HG02840 (cell line): ENCODE measurements around the gene SMG9.

ENCODE experiments used
- ATAC-seq: cut with Tn5 transposase; IDR thresholded peaks from one replicate; pipeline ENCODE4 v1.9.1; 2021; ENCODE audit warnings: mild to moderate bottlenecking, moderate library complexity, moderate number of reproducible peaks; ENCODE audit not compliant: unreplicated experiment, low FRiP score

Gene SMG9

DNA sequence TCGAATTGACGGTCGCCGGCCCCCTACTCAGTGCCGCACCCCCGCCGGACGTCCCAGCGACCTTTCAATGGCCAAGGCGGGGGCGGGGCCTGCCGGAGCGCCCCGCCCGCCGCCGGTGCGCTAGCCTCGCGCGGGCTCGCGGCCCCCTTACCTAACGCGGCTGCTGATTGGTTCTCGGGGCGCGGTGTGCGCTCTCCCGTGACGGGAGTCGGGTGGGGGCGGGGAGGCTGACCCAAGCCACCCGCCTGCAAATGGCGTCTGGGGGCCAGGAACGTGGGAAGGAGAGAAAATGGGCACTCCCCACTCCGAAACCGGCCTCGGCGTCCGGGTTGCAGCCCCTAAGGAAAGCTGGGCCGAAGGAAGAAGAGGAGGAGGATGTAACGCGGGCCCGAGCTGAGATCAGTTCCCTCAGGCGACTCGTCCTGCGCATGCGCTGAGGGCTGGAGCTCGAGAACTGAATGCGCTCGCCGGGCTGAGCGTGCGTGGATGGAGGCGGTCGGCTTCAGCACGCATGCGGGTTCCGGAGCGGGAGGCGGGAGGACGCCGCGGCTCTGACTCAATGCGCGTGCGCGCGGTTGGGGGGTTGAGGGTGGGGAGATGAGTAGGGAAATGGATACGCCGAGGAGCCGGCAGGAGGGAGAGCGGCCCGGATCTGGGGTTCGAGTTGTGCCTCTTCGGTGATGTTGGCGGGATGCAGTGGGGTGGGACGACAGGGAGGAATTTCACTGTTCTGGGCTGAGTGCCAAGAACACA is at the start of gene SMG9:
TSS of gene SMG9 (minus strand) at position 460 of the 753 bp plus-strand sequence. CDS start 4,221 bp downstream, outside the sequence.
- ATAC-seq, result peak; percentile 55

DNA sequence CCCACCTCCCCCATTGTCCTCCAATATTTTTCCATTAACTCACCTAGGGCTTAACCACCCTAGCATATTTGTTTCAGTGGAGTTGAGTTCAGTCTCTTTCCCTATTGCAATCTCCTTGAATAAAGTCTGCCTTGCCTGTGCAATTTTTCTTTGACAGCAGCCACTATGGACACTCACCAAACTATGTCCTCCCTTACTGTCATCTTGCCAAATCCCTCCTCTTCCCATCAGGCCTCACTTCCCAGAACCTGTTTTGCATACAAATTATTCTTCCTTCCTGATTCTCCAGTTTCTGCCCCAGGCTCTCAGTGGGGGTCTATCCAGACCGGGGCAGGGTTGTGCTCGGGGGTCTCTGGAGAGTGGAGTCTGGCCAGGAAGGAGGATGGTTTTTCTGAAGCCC is 49.7 kb upstream of the SMG9 start:
- no peak for ATAC-seq

DNA sequence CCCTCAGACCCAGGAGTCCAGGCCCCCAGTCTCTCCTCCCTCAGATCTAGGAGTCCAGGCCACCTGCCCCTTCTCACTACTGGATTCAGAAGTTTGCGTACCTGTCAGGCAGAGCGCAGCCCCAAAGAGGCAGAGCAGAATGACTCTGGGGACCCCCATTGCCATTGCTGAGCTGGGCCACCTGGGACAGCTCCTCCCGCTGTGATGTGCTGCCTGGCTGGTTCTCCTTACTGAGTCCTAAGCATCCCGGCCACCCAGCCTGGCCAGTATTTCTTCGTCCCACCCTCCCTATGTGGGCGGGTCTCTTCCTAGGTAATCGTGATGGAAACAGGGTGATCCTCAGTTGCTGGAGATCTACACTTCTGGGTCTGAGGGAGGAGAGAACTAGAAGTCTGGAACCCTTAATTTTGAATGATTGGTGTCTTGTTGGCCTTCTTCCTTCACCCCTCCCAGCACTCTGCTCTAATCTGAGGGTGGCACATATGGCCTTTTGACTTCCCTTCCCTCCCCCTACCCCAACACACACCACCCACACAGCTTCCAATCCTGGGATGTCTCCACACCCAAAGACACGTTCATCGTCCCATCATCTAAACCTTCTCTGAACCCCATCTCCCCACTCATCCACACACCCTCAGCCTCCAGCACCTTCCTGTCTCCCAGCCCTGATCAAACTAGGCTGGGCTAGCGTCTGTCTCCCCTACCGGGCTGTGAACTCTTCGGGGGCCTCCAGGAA is 47.6 kb upstream of the SMG9 start, which contains the start of gene LYPD5:
TSS of gene LYPD5 (minus strand) at position 232 of the 736 bp plus-strand sequence. CDS start at position 165, 67 bp downstream.
- no peak for ATAC-seq

DNA sequence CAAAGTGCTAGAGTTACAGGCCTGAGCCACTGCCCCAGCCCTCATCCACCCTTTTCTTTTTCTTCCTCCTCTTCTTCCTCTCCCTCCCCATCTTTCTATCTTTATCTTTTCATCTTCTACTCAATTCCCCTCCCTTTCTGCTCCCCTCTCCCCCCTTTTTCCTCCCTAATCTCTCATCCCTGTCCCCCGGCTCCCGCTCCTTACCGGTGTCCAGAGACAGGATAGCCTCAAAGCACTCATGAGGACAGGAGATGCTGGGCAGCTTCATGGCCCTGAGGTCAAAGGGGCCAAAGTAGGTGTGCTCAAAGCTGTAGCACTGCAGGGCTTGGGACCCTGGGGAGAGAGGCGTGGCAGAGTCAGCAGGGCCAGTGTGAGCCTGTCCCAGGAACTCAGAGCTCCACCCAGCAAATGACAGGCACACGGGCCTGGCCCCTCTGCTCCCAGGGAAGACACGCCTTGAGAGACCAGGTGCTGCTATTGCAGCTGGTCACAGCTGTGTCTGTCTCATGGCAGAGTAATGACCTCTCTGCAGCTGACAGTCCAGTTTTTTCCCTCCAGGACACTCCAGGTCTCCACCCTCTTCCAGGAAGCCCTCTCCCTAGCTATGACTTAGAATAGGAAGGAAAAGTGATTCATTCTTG is 44.9 kb upstream of the SMG9 start:
- no peak for ATAC-seq

DNA sequence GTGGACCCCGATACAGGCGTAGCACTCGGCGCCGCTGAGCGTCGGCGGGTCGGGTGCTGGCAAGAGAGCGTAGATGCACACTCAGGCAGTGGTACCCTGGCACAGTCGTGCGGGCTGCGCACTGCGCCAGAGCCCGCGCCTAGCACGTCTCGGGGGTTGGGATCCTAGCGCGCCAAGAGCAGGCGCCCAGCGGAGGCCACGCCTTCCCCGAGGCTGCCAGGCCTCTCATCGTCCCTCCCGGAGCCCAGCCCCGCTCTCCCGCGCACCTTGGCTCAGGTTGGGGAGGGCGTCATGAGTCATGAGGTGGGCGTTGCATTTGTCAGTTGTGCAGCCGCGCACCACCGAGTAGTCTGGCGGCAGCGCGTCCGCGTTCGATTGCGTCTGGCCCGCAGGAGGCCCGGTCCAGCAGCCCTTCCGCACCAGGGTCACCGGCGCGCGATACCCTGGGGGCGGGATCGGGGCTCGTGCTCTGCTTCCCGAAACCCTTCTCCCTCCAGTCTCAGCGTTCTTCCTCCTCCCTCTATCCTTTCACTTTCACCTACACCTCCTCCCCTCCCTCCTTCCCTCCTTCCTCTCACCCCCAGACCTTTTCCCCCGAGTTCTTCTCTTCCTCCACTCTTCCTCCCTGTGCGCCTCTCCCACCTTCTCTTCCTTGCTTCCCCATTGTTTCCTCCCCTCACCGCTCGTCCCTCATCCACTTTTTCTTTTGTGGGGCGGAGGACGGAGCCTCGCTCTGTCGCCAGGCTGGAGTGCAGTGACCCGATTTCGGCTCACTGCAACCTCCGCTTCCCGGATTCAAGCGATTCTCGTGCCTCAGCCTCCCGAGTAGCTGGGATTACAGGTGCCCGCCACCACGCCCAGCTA is 44.0 kb upstream of the SMG9 start:
- ATAC-seq, result no peak

DNA sequence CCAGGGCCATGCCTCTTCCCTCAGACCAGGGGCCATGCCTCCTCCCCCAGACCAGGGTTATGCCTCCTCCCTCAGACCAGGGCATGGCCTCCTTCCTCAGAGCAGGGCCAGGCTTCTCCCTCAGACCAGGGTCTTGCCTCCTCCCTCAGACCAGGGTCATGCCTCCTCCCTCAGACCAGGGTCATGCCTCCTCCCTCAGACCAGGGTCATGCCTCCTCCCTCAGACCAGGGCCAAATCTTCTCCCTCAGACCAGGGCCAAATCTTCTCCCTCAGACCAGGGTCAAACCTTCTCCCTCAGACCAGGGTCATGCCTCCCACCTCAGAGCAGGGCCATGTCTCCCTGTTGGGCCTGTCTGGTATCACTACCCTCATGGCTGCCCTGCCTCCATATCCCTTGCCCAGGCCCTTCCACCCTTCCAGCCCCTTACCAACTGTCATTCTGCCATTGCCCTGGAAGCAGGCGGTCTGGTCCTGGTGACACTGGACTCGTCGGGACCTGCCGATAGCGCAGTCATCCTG is 43.3 kb upstream of the SMG9 start:
- ATAC-seq, result no peak

GRCh38 chr19:43797556-43797955 is 42.8 kb upstream of the SMG9 start:
- ATAC-seq, result no peak

DNA sequence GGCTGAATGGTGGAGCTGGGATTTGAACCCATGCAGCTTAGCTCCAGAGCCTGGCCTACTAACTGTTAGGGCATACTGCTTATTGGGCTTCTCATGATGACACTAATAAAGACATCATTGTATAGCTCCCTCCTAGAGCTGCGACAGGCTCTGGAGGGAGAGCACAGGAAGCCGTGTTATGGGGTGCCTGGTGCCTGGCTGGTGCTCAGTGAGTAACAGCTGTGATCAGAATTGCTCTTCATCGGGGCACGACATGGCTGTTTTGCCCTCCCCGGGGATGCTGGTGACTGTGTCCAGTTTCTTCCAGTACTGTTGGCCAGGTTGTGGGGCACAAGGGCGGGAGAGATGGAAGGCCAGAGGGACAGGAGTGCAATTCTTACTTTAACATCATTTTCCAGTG is 42.4 kb upstream of the SMG9 start:
- ATAC-seq, result no peak

DNA sequence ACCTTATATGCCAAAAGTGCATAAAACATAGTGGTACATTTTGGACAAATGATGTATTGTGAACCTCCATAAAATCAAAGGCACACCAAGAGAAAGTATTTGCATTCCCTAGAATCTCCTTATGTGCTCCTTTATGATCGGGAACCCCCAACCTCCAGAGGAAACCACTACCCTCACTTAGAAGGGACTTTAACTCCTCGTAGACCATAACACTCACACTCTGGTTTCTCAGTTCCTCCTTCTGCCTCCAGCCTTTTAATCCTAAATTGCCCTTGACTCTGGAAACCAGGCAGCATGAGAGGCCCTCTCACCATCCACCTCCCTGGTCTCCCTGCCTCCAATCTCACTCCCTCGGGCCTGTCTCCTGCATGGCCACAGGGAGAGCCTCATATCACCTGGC is 35.8 kb upstream of the SMG9 start:
- ATAC-seq, result no peak

DNA sequence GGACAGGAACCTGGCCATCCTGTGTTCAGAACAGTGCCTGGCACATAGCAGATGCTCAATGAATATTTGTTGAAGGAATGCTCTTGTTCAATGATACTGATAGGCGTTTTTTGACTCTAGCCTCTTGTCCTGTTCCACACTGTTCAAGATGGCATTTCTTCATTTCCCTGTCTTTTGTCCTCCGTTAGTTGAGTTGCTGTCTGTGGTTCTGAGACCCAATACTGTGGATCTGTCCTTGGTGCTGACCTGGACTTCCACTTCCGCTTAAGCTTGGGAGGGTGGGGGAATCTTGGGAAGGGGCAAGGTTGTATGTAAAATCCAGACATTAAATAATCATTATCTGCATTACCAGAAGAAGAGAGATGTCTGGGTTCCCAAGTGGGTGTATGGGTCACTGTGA is 34.3 kb upstream of the SMG9 start:
- no peak for ATAC-seq

DNA sequence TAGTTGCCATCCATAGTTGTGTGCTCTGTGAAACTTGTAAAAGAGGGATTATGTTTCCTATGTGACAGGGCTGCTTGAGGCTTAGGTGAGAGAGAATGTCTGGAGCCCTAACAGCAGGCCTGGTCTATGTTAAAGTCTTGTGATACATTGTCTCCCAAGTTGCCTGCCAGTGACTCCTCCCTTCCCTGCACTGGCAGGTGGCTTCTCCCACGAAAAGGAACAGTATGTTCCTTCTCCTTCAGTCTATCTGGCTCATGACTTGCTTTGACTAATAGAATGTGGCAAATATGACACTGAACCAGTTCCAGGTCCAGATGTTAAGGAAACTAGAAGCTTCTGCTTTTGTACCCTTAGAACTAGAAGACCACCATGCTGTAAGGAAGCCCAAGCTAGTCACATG is 31.9 kb upstream of the SMG9 start:
- ATAC-seq, result no peak

DNA sequence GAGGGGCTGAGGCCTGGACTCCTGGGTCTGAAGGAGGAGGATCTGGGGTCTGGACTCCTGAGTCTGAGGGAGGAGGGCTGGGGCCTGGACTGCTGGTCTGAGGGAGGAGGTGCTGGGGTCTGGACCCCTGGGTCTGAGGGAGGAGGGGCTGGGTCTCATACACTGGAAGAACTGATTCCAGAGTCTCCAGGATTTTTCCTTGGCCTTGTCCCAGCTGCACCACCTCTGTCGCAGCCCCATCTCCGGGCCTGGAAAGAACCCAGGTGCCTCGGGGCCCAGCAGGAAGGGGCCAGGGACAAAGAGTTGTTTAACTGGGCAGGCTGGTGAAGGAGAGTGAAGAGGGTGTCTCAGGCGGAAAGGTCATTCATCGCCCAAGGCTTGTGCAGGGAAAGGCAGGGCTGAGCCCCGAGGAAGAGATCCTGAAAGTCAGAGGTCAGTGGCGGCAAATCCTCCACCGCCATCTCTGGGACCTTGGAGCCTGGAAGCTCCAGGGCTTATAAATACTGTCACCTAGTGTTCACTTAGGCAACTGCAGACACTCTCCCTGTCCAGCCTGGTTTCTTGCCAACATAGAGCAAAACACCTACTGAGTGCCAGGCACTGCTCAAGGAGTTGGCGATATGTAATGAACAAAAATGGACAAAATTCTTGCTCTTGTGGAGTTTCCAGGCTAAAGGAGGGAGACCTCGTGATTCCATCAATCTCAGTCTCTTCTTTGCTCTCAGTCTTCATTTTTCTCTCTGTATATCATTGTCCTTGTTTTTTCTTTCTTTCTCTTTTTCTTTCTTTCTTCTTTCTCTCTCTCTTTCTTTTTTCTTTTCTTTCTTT is 30.4 kb upstream of the SMG9 start:
- ATAC-seq, result no peak

DNA sequence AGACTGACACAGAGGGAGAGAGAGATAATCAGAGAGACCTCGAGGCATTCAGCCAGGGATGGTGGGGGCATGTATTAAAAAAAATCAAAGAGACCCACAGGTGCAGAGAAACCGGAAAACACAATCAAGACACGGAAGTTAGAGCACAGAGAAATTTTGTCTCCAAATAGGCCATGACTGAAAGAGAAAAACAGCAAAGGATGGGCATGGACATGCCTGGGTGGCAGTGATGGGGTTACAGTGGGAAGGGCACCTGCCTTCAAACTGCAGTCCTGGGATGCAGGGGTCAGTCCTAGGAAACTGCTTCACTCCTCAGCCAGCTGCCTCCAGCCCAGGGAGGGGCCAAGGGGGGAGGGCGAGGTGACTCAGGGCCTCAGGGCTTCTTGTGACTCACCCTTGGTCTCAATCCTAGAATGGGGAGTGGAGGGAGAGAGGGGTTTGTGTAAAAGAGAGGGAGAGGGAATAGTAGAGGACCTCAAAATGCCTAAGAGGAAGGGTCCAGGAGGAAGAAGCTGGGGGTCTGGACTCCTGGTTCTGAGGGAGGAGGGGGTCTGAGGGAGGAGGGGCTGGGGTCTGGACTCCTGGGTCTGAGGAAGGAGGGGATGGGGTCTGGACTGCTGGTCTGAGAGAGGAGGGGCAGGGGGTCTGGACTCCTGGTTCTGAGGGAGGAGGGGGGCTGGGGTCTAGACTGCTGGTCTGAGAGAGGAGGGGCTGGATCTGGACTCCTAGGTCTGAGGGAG is 29.6 kb upstream of the SMG9 start:
- ATAC-seq, result no peak

GRCh38 chr19:43783636-43784035 is 28.9 kb upstream of the SMG9 start:
- ATAC-seq, result no peak

DNA sequence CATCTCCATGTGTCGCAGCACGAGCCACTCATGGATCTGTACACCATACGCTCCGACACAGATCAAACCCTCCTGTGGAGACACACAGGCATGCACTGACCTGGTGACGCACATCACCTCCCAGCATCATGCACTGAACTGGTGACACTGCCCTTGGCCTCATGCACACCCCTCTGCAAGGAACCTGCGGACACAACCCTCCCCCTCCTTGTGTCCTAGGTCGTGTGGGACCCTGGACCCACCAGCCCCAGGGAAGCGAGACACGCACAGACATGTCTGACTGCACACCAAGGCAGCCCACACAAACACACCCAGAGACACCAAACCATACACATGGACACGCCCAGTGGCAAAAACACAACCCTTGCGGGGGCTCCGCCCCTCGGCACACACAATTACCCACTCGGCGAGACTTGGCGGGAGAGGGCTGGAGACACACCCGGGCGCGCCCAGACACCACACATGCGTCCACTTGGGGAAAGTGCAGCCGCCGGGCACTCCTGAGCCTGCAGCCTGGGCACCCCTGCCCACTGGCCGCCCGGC is 28.0 kb upstream of the SMG9 start:
- ATAC-seq, result no peak

GRCh38 chr19:43782311-43782660 is 27.5 kb upstream of the SMG9 start:
- ATAC-seq, result no peak

GRCh38 chr19:43781630-43782310 is 27.0 kb upstream of the SMG9 start:
- no peak for ATAC-seq
